NT2/D1 (cell line): ENCODE measurements around the gene FAM193A.

Source experiments
- DNase-seq: peaks from one replicate; pipeline ENCODE4 v3.0.0-alpha.2; 2011; ENCODE audit warnings: low read depth, low spot score
- H3K27me3 ChIP-seq: 2 replicates; pipeline ENCODE4 v1.6.0; 2011; ENCODE audit warnings: mild to moderate bottlenecking; ENCODE audit not compliant: insufficient read length, insufficient read depth
- H3K36me3 ChIP-seq: 2 replicates; pipeline ENCODE4 v1.6.1; 2011; ENCODE audit warnings: mild to moderate bottlenecking, low read length, mixed read lengths; ENCODE audit not compliant: insufficient read depth, insufficient read length
- H3K4me1 ChIP-seq: 2 replicates; pipeline ENCODE4 v1.5.1; 2011; ENCODE audit not compliant: insufficient read depth, insufficient read length
- H3K4me3 ChIP-seq: 2 replicates; pipeline ENCODE4 v1.5.1; 2011; ENCODE audit warnings: low read depth; ENCODE audit not compliant: insufficient read length
- H3K9ac ChIP-seq: 2 replicates; pipeline ENCODE4 v1.6.0; 2011; ENCODE audit warnings: low read depth; ENCODE audit not compliant: insufficient read length
- H3K9me3 ChIP-seq: 2 replicates; pipeline ENCODE4 v1.5.1; 2011; ENCODE audit warnings: mild to moderate bottlenecking, low read length; ENCODE audit not compliant: insufficient read depth
- SUZ12 ChIP-seq: IDR thresholded peaks from 2 replicates; pipeline ENCODE4 v1.6.1; 2011; ENCODE audit not compliant: insufficient read length, insufficient read depth; ENCODE audit errors: extremely low read depth
- YY1 ChIP-seq: IDR thresholded peaks from 2 replicates; pipeline ENCODE4 v1.6.1; 2011; ENCODE audit not compliant: insufficient read length, insufficient read depth
- ZNF274 ChIP-seq: IDR thresholded peaks from 2 replicates; pipeline ENCODE4 v1.6.1; 2011; ENCODE audit warnings: mild to moderate bottlenecking, low read depth, low read length

The FAM193A gene

GRCh38 chr4:2570036-2570435 lies 33.6 kb downstream of the FAM193A start:
- no peaks in the 10 kb centered on the region for H3K27me3 ChIP-seq
- H3K4me1 ChIP-seq, result peaks cover 7% of the 10 kb centered on the region
- H3K36me3 ChIP-seq, result peaks cover 25% of the 10 kb centered on the region
- no peak for DNase-seq
- no peak overlapping the region for H3K9ac ChIP-seq
- no peak overlapping the region for H3K4me3 ChIP-seq
- H3K9me3 ChIP-seq, result no peaks in the 10 kb centered on the region
- TF ChIP-seq YY1 (no peak), SUZ12 (no peak), ZNF274 (no peak)

- Histone ChIP-seq H3K4me3 (no peak overlapping the region), H3K4me1 (peaks cover 7% of the 10 kb centered on the region), H3K27me3 (no peaks in the 10 kb centered on the region), H3K36me3 (peaks cover 25% of the 10 kb centered on the region), H3K9me3 (no peaks in the 10 kb centered on the region), H3K9ac (no peak overlapping the region)
- no peak for TF ChIP-seq YY1
- no peak for TF ChIP-seq SUZ12
- no peak for TF ChIP-seq ZNF274
- no peak for DNase-seq
Observed at GRCh38 chr4:2570551-2571222, 34.2 kb downstream of the FAM193A start.

- H3K27me3 ChIP-seq, result no peaks in the 10 kb centered on the region
- TF ChIP-seq YY1 (no peak), ZNF274 (no peak), SUZ12 (no peak)
- no peak overlapping the region for H3K4me3 ChIP-seq
- no peaks in the 10 kb centered on the region for H3K9me3 ChIP-seq
- peaks cover 29% of the 10 kb centered on the region for H3K36me3 ChIP-seq
- H3K9ac ChIP-seq, result no peak overlapping the region
- H3K4me1 ChIP-seq, result peaks cover 7% of the 10 kb centered on the region
- no peak for DNase-seq
Observed at GRCh38 chr4:2572076-2572475, 35.6 kb downstream of the FAM193A start.

- DNase-seq, result no peak
- H3K4me1 ChIP-seq, result peaks cover 7% of the 10 kb centered on the region
- H3K36me3 ChIP-seq, result peaks cover 25% of the 10 kb centered on the region
- H3K9me3 ChIP-seq, result no peaks in the 10 kb centered on the region
- H3K9ac ChIP-seq, result no peak overlapping the region
- TF ChIP-seq SUZ12 (no peak), ZNF274 (no peak), YY1 (no peak)
- H3K4me3 ChIP-seq, result no peak overlapping the region
- H3K27me3 ChIP-seq, result no peaks in the 10 kb centered on the region
Observed at GRCh38 chr4:2572866-2573265, 36.4 kb downstream of the FAM193A start.

- Histone ChIP-seq H3K9ac (no peak overlapping the region), H3K4me1 (peaks cover 7% of the 10 kb centered on the region), H3K27me3 (no peaks in the 10 kb centered on the region), H3K4me3 (no peak overlapping the region), H3K9me3 (no peaks in the 10 kb centered on the region), H3K36me3 (peaks cover 24% of the 10 kb centered on the region)
- no peak for DNase-seq
- TF ChIP-seq SUZ12 (no peak), YY1 (no peak), ZNF274 (no peak)
Observed at GRCh38 chr4:2574009-2574408, 37.6 kb downstream of the FAM193A start.

- TF ChIP-seq ZNF274 (no peak), SUZ12 (no peak), YY1 (no peak)
Observed at GRCh38 chr4:2574863-2575262, 38.4 kb downstream of the FAM193A start.

GRCh38 chr4:2576290-2576689 lies 39.8 kb downstream of the FAM193A start:
- TF ChIP-seq ZNF274, result no peak
- no peak for TF ChIP-seq YY1
- no peak for TF ChIP-seq SUZ12
- H3K4me3 ChIP-seq, result no peak overlapping the region
- peaks cover 3% of the 10 kb centered on the region for H3K4me1 ChIP-seq
- peaks cover 7% of the 10 kb centered on the region; the same call in 1 of the 2 replicates for H3K9me3 ChIP-seq
- H3K27me3 ChIP-seq, result no peaks in the 10 kb centered on the region
- peaks cover 21% of the 10 kb centered on the region for H3K36me3 ChIP-seq
- H3K9ac ChIP-seq, result no peak overlapping the region
- no peak for DNase-seq

More at GRCh38 chr4:2574863-2575262, 38.4 kb downstream of the FAM193A start:
- no peaks in the 10 kb centered on the region for H3K27me3 ChIP-seq
- peaks cover 19% of the 10 kb centered on the region for H3K36me3 ChIP-seq
- 0 out of 2 replicates have a peak, but pooled peaks cover 4% of the 10 kb centered on the region for H3K9me3 ChIP-seq
- H3K9ac ChIP-seq, result no peak overlapping the region
- no peak for DNase-seq
- H3K4me3 ChIP-seq, result no peak overlapping the region
- H3K4me1 ChIP-seq, result peaks cover 7% of the 10 kb centered on the region
